ENCODE results near the gene LCOR.

DNA sequence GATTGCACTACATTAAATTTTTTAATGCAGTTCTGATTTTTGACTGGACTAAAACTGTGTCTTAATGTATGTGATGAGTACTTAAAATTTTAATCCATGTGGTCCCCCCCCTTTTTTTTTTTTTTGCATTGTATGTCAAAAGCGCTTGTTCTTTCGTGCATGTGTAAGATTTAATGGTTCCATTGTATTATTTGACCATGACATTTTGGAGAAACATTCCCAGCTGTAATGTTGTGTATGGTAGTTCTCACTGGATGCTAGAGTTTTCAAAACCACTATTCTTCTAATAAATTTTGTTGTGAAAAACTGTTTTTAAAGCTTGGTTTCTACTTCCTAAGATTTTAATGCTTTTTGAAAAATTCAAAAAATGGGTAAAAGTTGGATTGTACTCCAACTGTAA, 132.0 kb downstream of the LCOR start:
- TF ChIP-seq, protein P1, sequence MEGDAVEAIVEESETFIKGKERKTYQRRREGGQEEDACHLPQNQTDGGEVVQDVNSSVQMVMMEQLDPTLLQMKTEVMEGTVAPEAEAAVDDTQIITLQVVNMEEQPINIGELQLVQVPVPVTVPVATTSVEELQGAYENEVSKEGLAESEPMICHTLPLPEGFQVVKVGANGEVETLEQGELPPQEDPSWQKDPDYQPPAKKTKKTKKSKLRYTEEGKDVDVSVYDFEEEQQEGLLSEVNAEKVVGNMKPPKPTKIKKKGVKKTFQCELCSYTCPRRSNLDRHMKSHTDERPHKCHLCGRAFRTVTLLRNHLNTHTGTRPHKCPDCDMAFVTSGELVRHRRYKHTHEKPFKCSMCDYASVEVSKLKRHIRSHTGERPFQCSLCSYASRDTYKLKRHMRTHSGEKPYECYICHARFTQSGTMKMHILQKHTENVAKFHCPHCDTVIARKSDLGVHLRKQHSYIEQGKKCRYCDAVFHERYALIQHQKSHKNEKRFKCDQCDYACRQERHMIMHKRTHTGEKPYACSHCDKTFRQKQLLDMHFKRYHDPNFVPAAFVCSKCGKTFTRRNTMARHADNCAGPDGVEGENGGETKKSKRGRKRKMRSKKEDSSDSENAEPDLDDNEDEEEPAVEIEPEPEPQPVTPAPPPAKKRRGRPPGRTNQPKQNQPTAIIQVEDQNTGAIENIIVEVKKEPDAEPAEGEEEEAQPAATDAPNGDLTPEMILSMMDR (IDR thresholded peaks at IDR 0.05): no peak
- TF ChIP-seq POLR2AphosphoS5 (IDR thresholded peaks at IDR 0.05) (no peak), POLR2A (IDR thresholded peaks at IDR 0.05) (no peak), EP300 (IDR thresholded peaks at IDR 0.05) (no peak)

All from suprapubic skin (tissue), 4 donors.